K562 (cell line): Measurements from ENCODE around the gene PSEN1. TPM values are rescaled to one million over a fixed set of nuclear protein-coding genes. Genes with fewer than 3 reads are reported as not detected.

Experiments
- ATAC-seq: fragments of 200-7000 bp; cut with Tn5 transposase; 3 replicates; pipeline ENCODE4 v1.9.1; 2020; ENCODE audit warnings: moderate library complexity
- BruUV-seq: library from RNA; stranded (reverse); fragments of 400-500 nt; replicated peaks from 2 replicates; lab custom pipeline; 2021; lab: Mats Ljungman, UMichigan
- CTCF ChIA-PET: fragments of 300-600 bp; formaldehyde crosslinking; extraction: SDS; loops from one replicate; lab custom pipeline; 2021; ENCODE audit warnings: low intra/inter-chr PET ratio; lab: Yijun Ruan, JAX
- POLR2A ChIA-PET: fragments of 300-600, 350-650 bp; sonication (Branson Sonifier 250); formaldehyde crosslinking; extraction: SDS; loops from one replicate; lab custom pipeline; 2021; ENCODE audit warnings: antibody characterized with exemption, inconsistent platforms; lab: Yijun Ruan, JAX
- DNase-seq, 4 experiments: peaks; one replicate each; pipeline versions ENCODE4 v3.0.0 to v3.0.0-alpha.2; 2011 to 2018; ENCODE audit warnings: low spot score in 3 of 4, mixed read lengths in 3 of 4; ENCODE audit errors: extremely low read depth in 1 of 4
- FAIRE-seq: peaks from 2 replicates; lab custom pipeline; 2011; peaks lifted over from hg19 to GRCh38; lab: Jason Lieb, UNC
- H2AFZ ChIP-seq: 2 replicates; pipeline ENCODE4 v1.6.0; 2011; ENCODE audit warnings: low read depth, low read length, control low read depth, inconsistent platforms
- H3K27ac ChIP-seq: fragments of 200-600 bp; 3 replicates; pipeline ENCODE4 v1.8.0; 2011; ENCODE audit warnings: low read depth, mild to moderate bottlenecking, control low read depth, inconsistent platforms, low read length, moderate library complexity, mixed read lengths; ENCODE audit errors: extremely low read depth
- H3K27me3 ChIP-seq, 2 experiments: fragments of 300-600 bp in 1 of 2; 2 replicates in 1 of 2; 3 replicates in 1 of 2; pipeline versions ENCODE4 v1.6.0 to v1.8.0; 2011; ENCODE audit warnings: inconsistent platforms in 2 of 2, low read length in 2 of 2, mild to moderate bottlenecking in 1 of 2, mixed read lengths in 1 of 2, moderate library complexity in 1 of 2; ENCODE audit not compliant: control insufficient read depth in 2 of 2, insufficient read depth in 2 of 2
- H3K36me3 ChIP-seq: fragments of 300-600 bp; 3 replicates; pipeline ENCODE4 v1.8.0; 2011; ENCODE audit warnings: mild to moderate bottlenecking, low read length, inconsistent platforms; ENCODE audit not compliant: control insufficient read depth, insufficient read depth
- H3K4me1 ChIP-seq, 2 experiments: fragments of 200-600 bp in 1 of 2; replicated peaks in 1 of 2; 2 replicates in 1 of 2; 3 replicates in 1 of 2; pipeline versions ENCODE4 v1.5.1 to v1.8.0; 2011; ENCODE audit warnings: inconsistent platforms in 2 of 2, low read length in 2 of 2, mild to moderate bottlenecking in 1 of 2, mixed read lengths in 1 of 2, moderate library complexity in 1 of 2; ENCODE audit not compliant: control insufficient read depth in 2 of 2, insufficient read depth in 2 of 2
- H3K4me2 ChIP-seq: 2 replicates; pipeline ENCODE4 v1.6.1; 2011; ENCODE audit warnings: low read length, control low read depth, inconsistent platforms, mixed read lengths; ENCODE audit not compliant: insufficient read depth
- H3K4me3 ChIP-seq: fragments of 200-600 bp; sonication (generic), shearing (Covaris generic); 2 replicates; pipeline ENCODE4 v1.5.1; 2016; ENCODE audit warnings: control low read depth, inconsistent platforms
- H3K79me2 ChIP-seq: fragments of 200-600 bp; 3 replicates; pipeline ENCODE4 v1.8.0; 2011; ENCODE audit warnings: low read length, inconsistent platforms; ENCODE audit not compliant: control insufficient read depth, insufficient read depth
- H3K9ac ChIP-seq, 2 experiments: 2 replicates each; pipeline versions ENCODE4 v1.6.0 to v1.6.1; 2011; ENCODE audit warnings: low read depth in 2 of 2, low read length in 2 of 2, control low read depth in 1 of 2, inconsistent platforms in 1 of 2, mild to moderate bottlenecking in 1 of 2, mixed read lengths in 1 of 2; ENCODE audit not compliant: insufficient read depth in 1 of 2
- H3K9me1 ChIP-seq: one replicate; pipeline ENCODE4 v1.6.0; 2011; ENCODE audit warnings: inconsistent platforms, mild to moderate bottlenecking, low read length, moderate library complexity; ENCODE audit not compliant: control insufficient read depth, insufficient read depth
- H3K9me3 ChIP-seq: replicated peaks from 2 replicates; pipeline ENCODE4 v1.5.1; 2011; ENCODE audit warnings: low read depth, low read length, inconsistent platforms; ENCODE audit not compliant: control insufficient read depth, insufficient read depth
- H4K20me1 ChIP-seq: replicated peaks from 2 replicates; pipeline ENCODE4 v1.6.1; 2011; ENCODE audit warnings: low read length, inconsistent platforms, mixed read lengths; ENCODE audit not compliant: control insufficient read depth, insufficient read depth
- C11orf30 ChIP-seq: fragments of 450-650 bp; IDR thresholded peaks from 2 replicates; pipeline ENCODE4 v1.6.1; 2016; ENCODE audit warnings: low read depth, mild to moderate bottlenecking
- DMBX1 ChIP-seq: fragments of 250-450 bp; sonication (Bioruptor Pico); IDR thresholded peaks from 2 replicates; pipeline ENCODE4 v1.8.0; 2022; ENCODE audit warnings: inconsistent platforms, mild to moderate bottlenecking, moderate library complexity, borderline replicate concordance
- FOXJ2 ChIP-seq: fragments of 200-800 bp; sonication (Bioruptor generic); IDR thresholded peaks from 2 replicates; pipeline ENCODE4 v1.6.1; 2016; ENCODE audit warnings: missing genetic modification characterization, missing compliant biosample characterization
- HLTF ChIP-seq: fragments of 450-650 bp; IDR thresholded peaks from 2 replicates; pipeline ENCODE4 v1.6.1; 2016
- KLF6 ChIP-seq: fragments of 250-450 bp; sonication (Bioruptor Pico); IDR thresholded peaks from 2 replicates; pipeline ENCODE4 v1.4.0; 2020; ENCODE audit warnings: mild to moderate bottlenecking, moderate library complexity, borderline replicate concordance
- MYBL2 ChIP-seq, 2 experiments: fragments of 450-650 bp in 1 of 2; sonication (generic) in 1 of 2; formaldehyde crosslinking in 1 of 2; IDR thresholded peaks; 2 replicates each; pipeline versions ENCODE4 v1.6.1 to v1.8.1; 2017 to 2022; ENCODE audit warnings: borderline replicate concordance in 1 of 2, inconsistent platforms in 1 of 2, low read depth in 1 of 2, mild to moderate bottlenecking in 1 of 2, missing genetic modification reagents in 1 of 2, moderate library complexity in 1 of 2
- SMARCB1 ChIP-seq: IDR thresholded peaks from 2 replicates; pipeline ENCODE4 v1.6.1; 2011; ENCODE audit warnings: improper control_type of control experiment, low read depth; ENCODE audit not compliant: insufficient read length
- SMARCC2 ChIP-seq: fragments of 450-650 bp; IDR thresholded peaks from 2 replicates; pipeline ENCODE4 v1.6.1; 2017; ENCODE audit warnings: antibody characterized with exemption, moderate library complexity, mild to moderate bottlenecking, low read depth
- TBL1XR1 ChIP-seq, 2 experiments: IDR thresholded peaks; 2 replicates each; pipeline ENCODE4 v1.6.1; 2012; ENCODE audit warnings: improper control_type of control experiment in 2 of 2, low read length in 2 of 2, mild to moderate bottlenecking in 1 of 2
- ZNF583 ChIP-seq: fragments of 250-450 bp; sonication (Bioruptor Pico); IDR thresholded peaks from 2 replicates; pipeline ENCODE4 v1.4.0; 2020
- WGBS: fragments of 100-300 bp; shearing (Covaris generic); methylation state at CpG from one replicate; pipeline ENCODE4 v1.1.6; 2016; ENCODE audit warnings: low coverage, mixed read lengths; ENCODE audit not compliant: insufficient coverage; ENCODE audit errors: missing lambda C conversion rate; 5-methylcytosine and 5-hydroxymethylcytosine counted together
- in situ Hi-C: fragments of 300-500 bp; cut with MboI; formaldehyde crosslinking; loops from 4 replicates; pipeline ENCODE4 v1.15.0; 2018; ENCODE audit warnings: inconsistent platforms, mixed read lengths
- intact Hi-C: fragments of 100-400 bp; cut with micrococcal nuclease; formaldehyde crosslinking; loops from 2 replicates; pipeline ENCODE4 v1.14.2; 2022
- polyA plus RNA-seq, 8 experiments: library from polyadenylated mRNA; depleted of rRNA in 4 of 8; stranded (reverse) in 5 of 8; unstranded in 3 of 8; fragments of >200 nt; fragmentation: Nextera tagmentation in 2 of 8; fragmentation: Illumina TruSeq in 1 of 8; extraction: Ambion mirVana in 2 of 8; extraction: Trizol in 1 of 8; gene quantifications; 2 replicates each; pipeline versions ENCODE4 v1.2.1 to v1.2.3, GENCODE V29; 2011 to 2014; ENCODE audit warnings: inconsistent platforms in 1 of 8, missing spikeins in 1 of 8
- total RNA-seq, 7 experiments: library from RNA; depleted of rRNA in 6 of 7; stranded (reverse); fragments of >200 nt in 6 of 7; fragmentation: Illumina TruSeq in 2 of 7; extraction: Trizol in 2 of 7; gene quantifications; 2 replicates each; pipeline versions ENCODE4 v1.2.1 to v1.2.3, GENCODE V29; 2011 to 2021; ENCODE audit warnings: low replicate concordance in 1 of 7
- TF ChIP-seq, protein P1 (sequence below): fragments of 200-800 bp; sonication (Bioruptor generic); IDR thresholded peaks from 2 replicates; pipeline ENCODE4 v1.6.1; 2017; ENCODE audit warnings: missing genetic modification characterization, missing compliant biosample characterization
- TF ChIP-seq, protein P2 (sequence below): fragments of 450-650 bp; IDR thresholded peaks from 2 replicates; pipeline ENCODE4 v1.6.1; 2014; ENCODE audit warnings: low read depth, mild to moderate bottlenecking, moderate library complexity, borderline replicate concordance
- TF ChIP-seq, protein P3 (sequence below): fragments of 450-650 bp; IDR thresholded peaks from 2 replicates; pipeline ENCODE4 v1.7.0; 2016; ENCODE audit warnings: borderline replicate concordance
- TF ChIP-seq, protein P4 (sequence below): fragments of 450-650 bp; formaldehyde crosslinking; IDR thresholded peaks from 2 replicates; pipeline ENCODE4 v1.4.0; 2020; ENCODE audit warnings: mild to moderate bottlenecking, moderate library complexity

Gene PSEN1
- total and polyA plus RNA-seq, 9 of the 15 experiments (the other 6 are each of a cell fraction or from before 2014, with no cell fraction given): 6.5 to 25.2 (median 14.3) TPM

DNA sequence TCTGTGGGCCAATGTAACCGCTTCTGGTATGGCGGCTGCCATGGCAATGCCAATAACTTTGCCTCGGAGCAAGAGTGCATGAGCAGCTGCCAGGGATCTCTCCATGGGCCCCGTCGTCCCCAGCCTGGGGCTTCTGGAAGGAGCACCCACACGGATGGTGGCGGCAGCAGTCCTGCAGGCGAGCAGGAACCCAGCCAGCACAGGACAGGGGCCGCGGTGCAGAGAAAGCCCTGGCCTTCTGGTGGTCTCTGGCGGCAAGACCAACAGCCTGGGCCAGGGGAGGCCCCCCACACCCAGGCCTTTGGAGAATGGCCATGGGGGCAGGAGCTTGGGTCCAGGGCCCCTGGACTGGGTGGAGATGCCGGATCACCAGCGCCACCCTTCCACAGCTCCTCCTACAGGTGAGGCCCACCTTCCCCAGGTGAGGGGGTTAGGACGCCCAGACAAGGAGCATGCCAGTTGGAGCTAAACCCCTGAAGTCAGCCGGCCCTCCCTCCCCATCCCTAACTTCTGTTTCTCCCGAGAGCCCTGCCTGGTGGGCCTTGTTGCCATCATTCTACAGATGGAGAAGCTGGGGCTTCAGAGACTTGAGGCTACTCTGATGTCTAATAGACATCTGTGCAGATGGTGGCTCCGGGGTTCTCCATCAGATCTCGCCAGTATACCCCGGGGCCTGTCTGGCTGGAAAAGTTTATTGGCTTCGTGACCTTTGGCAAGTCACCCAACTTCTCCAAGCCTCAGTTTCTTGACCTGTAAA lies 126.3 kb downstream of the PSEN1 start:
- Histone ChIP-seq H3K4me1 (peaks cover 0 to 15% of the 10 kb centered on the region in 2 experiments; a peak in 2 of 5 replicates), H3K4me3 (no peak overlapping the region), H3K9me3 (no peaks in the 10 kb centered on the region), H3K27me3 (no peaks in the 10 kb centered on the region)
- ATAC-seq: no peak
- no peak for DNase-seq
- no peak for FAIRE-seq
- TF ChIP-seq MYBL2 (IDR thresholded peaks at IDR 0.05; ENCODE audit: low read depth) (no peak), MYBL2 (CRISPR knock-in tag; IDR thresholded peaks at IDR 0.05; ENCODE audit: borderline replicate concordance) (no peak), DMBX1 (CRISPR knock-in tag) (no peak), ZNF583 (CRISPR knock-in tag) (no peak), SMARCB1 (no peak), HLTF (no peak), FOXJ2 (tag) (no peak), TBL1XR1 (IDR thresholded peaks at IDR 0.05; ENCODE audit: low read length in 2 of 2) (no peak), C11orf30 (no peak), KLF6 (no peak), SMARCC2 (no peak)
- TF ChIP-seq, protein P1, sequence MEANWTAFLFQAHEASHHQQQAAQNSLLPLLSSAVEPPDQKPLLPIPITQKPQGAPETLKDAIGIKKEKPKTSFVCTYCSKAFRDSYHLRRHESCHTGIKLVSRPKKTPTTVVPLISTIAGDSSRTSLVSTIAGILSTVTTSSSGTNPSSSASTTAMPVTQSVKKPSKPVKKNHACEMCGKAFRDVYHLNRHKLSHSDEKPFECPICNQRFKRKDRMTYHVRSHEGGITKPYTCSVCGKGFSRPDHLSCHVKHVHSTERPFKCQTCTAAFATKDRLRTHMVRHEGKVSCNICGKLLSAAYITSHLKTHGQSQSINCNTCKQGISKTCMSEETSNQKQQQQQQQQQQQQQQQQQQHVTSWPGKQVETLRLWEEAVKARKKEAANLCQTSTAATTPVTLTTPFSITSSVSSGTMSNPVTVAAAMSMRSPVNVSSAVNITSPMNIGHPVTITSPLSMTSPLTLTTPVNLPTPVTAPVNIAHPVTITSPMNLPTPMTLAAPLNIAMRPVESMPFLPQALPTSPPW (CRISPR knock-in tag): no peak
- TF ChIP-seq, protein P2, sequence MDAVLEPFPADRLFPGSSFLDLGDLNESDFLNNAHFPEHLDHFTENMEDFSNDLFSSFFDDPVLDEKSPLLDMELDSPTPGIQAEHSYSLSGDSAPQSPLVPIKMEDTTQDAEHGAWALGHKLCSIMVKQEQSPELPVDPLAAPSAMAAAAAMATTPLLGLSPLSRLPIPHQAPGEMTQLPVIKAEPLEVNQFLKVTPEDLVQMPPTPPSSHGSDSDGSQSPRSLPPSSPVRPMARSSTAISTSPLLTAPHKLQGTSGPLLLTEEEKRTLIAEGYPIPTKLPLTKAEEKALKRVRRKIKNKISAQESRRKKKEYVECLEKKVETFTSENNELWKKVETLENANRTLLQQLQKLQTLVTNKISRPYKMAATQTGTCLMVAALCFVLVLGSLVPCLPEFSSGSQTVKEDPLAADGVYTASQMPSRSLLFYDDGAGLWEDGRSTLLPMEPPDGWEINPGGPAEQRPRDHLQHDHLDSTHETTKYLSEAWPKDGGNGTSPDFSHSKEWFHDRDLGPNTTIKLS: no peak
- TF ChIP-seq, protein P3, sequence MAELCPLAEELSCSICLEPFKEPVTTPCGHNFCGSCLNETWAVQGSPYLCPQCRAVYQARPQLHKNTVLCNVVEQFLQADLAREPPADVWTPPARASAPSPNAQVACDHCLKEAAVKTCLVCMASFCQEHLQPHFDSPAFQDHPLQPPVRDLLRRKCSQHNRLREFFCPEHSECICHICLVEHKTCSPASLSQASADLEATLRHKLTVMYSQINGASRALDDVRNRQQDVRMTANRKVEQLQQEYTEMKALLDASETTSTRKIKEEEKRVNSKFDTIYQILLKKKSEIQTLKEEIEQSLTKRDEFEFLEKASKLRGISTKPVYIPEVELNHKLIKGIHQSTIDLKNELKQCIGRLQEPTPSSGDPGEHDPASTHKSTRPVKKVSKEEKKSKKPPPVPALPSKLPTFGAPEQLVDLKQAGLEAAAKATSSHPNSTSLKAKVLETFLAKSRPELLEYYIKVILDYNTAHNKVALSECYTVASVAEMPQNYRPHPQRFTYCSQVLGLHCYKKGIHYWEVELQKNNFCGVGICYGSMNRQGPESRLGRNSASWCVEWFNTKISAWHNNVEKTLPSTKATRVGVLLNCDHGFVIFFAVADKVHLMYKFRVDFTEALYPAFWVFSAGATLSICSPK: no peak
- TF ChIP-seq, protein P4, sequence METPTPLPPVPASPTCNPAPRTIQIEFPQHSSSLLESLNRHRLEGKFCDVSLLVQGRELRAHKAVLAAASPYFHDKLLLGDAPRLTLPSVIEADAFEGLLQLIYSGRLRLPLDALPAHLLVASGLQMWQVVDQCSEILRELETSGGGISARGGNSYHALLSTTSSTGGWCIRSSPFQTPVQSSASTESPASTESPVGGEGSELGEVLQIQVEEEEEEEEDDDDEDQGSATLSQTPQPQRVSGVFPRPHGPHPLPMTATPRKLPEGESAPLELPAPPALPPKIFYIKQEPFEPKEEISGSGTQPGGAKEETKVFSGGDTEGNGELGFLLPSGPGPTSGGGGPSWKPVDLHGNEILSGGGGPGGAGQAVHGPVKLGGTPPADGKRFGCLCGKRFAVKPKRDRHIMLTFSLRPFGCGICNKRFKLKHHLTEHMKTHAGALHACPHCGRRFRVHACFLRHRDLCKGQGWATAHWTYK (CRISPR knock-in tag): no peak
- TF ChIP-seq, all 486 proteins: peak for 0
- POLR2A ChIA-PET: interaction anchor here (0.6 to 1.1 kb wide), 4 partner anchors 9 to 30 kb away, joined by 3 to 6 read pairs (median 4); no protein-coding TSS in a partner anchor
- WGBS: 21% methylated on average over 11 of the region's 20 CpGs
- Histone ChIP-seq H3K79me2 (no peaks in the 10 kb centered on the region), H3K36me3 (no peaks in the 10 kb centered on the region), H2AFZ (no peak overlapping the region), H3K9me1 (no peaks in the 10 kb centered on the region), H3K27ac (no peak overlapping the region), H4K20me1 (no peaks in the 10 kb centered on the region), H3K9ac (no peak overlapping the region), H3K4me2 (no peak overlapping the region)
- no TSS peak for BruUV-seq
- CTCF ChIA-PET: no interaction called here
- in situ Hi-C loops: no loop called here
- intact Hi-C loops: no loop called here
